Activated B cell treated with CpG ODN at 0.5 μM for 24 hours (primary cell): ENCODE data around the gene SUPT6H. TPM values are rescaled to one million over a fixed set of nuclear protein-coding genes. Genes with fewer than 3 reads are reported as not detected.

Source experiments
- ATAC-seq: fragments of 200-7000 bp; cut with Tn5 transposase; one replicate; pipeline ENCODE4 v1.10.0; 2021; ENCODE audit warnings: low read depth, mild to moderate bottlenecking, moderate library complexity
- CTCF ChIA-PET: fragments of 350-600 bp; sonication (Branson Sonifier 250); formaldehyde crosslinking; loops from one replicate; lab custom pipeline; 2021; ENCODE audit warnings: antibody characterized with exemption; lab: Charles Lee
- POLR2A ChIA-PET: fragments of 350-600 bp; sonication (Branson Sonifier 250); formaldehyde crosslinking; loops from one replicate; lab custom pipeline; 2021; ENCODE audit warnings: antibody characterized with exemption; lab: Charles Lee
- DNase-seq: peaks from one replicate; pipeline ENCODE4 v3.0.0; 2022
- H3K27ac Mint-ChIP-seq: one replicate; pipeline ENCODE4 v1.8.0; 2020; ENCODE audit warnings: mixed read lengths
- H3K27me3 Mint-ChIP-seq: one replicate; pipeline ENCODE4 v1.8.0; 2021; ENCODE audit warnings: mixed read lengths
- H3K36me3 Mint-ChIP-seq: one replicate; pipeline ENCODE4 v1.8.0; 2021; ENCODE audit warnings: low read depth, mixed read lengths
- H3K4me1 Mint-ChIP-seq: one replicate; pipeline ENCODE4 v1.8.0; 2021; ENCODE audit warnings: mixed read lengths
- H3K4me3 Mint-ChIP-seq: one replicate; pipeline ENCODE4 v1.8.0; 2020; ENCODE audit warnings: mild to moderate bottlenecking, mixed read lengths
- H3K9me3 Mint-ChIP-seq: one replicate; pipeline ENCODE4 v1.8.0; 2020; ENCODE audit warnings: mixed read lengths
- intact Hi-C: fragments of 100-400 bp; cut with micrococcal nuclease; formaldehyde crosslinking; loops from one replicate; pipeline ENCODE4 v1.15.1; 2024
- total RNA-seq: library from RNA; stranded (reverse); gene quantifications from 2 replicates; pipeline ENCODE4 v1.2.3, GENCODE V29; 2022
- TF ChIP-seq, protein P1 (sequence below): fragments of 200-600 bp; IDR thresholded peaks from one replicate; pipeline ENCODE4 v1.8.0; 2022; ENCODE audit warnings: antibody characterized with exemption, mild to moderate bottlenecking

SUPT6H gene
- total RNA-seq, 1 donor from 2014 or later: 92.4 TPM

DNA sequence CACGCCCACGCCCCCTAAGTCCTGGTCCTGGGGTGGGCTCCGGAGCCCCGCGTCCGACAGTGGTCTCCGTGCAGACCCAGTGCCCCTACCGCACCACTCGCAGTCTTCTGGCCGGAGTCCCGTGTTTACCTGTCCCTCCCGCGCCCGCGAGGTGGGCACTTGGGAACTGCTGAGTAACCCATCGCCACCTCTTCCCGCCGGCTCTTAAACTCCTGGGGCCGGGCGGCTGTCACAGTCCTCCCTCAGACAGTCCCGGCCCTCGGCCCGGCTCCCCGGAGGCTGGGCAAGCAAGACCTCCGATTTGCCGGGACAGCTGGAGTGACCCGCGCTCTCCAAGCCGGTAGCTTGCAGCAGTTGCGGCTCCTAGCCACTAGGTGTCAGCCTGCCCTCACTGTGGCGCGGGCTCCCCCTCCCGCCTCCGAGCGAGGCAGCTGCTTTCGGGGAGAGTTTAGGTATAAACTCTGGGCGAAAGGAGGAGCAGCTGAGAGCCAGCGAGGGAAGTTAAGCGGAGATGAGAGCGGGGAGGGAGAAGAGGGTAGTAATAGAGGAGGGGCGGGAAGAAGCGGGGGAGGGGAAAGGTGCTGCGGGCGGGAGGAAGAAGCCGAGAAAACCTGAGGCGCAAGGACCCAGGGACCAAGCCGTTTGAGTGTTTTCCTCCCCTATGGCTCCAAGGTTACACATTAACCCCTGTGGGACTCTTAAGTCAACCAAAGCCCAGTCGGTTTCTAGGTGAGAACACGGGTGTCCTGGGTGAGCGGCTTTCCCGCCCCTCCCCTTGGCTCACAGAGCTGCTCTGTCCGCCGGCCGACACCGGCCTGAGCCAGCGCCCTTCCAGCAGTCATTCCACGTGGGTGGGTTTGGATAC is 64.9 kb downstream of the SUPT6H start:
- Mint-ChIP-seq H3K9me3 (no peaks in the 10 kb centered on the region), H3K27me3 (no peaks in the 10 kb centered on the region), H3K4me3 (peak overlapping the region; percentile 95), H3K36me3 (peaks cover 40% of the 10 kb centered on the region), H3K27ac (peak overlapping the region; percentile 99), H3K4me1 (peaks cover 66% of the 10 kb centered on the region)
- DNase-seq (peak; percentile 87), ATAC-seq (peak; percentile 40)
- intact Hi-C loops: loop anchor here (1.0 to 5.0 kb wide), 8 partner anchors 8 to 840 kb away; partner anchors contain the start of genes ABHD15, DHRS13, PROCA1 and RPL23A
- ChIA-PET CTCF (interaction anchor here (0.7 to 6.1 kb wide), 32 partner anchors 7 to 422 kb away, joined by 3 to 545 read pairs (median 8); partner anchors contain the start of genes DHRS13, ERAL1, FAM222B and FLOT2), POLR2A (interaction anchor here (0.5 to 18.0 kb wide), 40 partner anchors 7 to 657 kb away, joined by 3 to 2384 read pairs (median 6); partner anchors contain the start of genes BLTP2, DHRS13, FAM222B and FLOT2)
- TF ChIP-seq, protein P1, sequence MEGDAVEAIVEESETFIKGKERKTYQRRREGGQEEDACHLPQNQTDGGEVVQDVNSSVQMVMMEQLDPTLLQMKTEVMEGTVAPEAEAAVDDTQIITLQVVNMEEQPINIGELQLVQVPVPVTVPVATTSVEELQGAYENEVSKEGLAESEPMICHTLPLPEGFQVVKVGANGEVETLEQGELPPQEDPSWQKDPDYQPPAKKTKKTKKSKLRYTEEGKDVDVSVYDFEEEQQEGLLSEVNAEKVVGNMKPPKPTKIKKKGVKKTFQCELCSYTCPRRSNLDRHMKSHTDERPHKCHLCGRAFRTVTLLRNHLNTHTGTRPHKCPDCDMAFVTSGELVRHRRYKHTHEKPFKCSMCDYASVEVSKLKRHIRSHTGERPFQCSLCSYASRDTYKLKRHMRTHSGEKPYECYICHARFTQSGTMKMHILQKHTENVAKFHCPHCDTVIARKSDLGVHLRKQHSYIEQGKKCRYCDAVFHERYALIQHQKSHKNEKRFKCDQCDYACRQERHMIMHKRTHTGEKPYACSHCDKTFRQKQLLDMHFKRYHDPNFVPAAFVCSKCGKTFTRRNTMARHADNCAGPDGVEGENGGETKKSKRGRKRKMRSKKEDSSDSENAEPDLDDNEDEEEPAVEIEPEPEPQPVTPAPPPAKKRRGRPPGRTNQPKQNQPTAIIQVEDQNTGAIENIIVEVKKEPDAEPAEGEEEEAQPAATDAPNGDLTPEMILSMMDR: peak; percentile 78

DNA sequence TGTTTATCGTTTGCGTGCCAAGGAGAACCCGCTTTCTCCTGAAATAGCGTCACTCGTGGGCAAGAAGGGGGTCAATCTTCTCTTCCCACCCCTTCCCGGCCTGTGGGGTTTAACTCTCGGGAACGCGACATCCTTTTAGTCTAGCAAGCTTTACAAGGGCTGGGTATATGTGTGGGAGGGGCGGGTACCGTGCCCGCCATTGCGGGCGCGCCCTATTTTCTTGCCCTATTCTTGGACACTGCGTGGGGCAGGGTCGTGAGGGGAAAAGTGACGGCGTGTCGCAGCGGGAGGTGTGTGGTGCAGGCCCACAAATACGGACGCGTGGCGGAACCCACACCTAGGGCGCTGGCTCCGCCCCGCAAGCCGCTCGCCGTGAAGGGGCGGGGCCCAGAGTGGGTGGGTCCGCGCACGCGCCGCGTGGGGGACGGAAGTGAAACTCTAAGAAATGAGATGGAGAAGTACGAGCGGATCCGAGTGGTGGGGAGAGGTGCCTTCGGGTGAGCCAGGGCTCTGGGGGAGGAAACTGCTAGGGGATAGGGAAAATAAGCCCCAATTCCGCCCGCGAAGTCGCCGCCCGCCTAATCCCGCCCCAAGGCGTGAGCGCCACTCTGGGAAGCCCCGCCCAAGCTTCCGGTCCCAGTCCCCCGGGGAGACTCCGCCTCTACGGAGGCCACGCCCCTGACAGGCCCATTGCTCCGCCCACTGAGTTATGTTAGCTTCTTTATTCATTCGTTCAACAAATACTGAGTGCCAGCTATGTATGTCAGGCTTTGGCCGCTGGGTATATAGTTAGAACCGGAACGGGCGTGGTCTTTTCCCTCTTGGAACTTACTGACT is 66.6 kb downstream of the SUPT6H start, which contains the start of gene NEK8:
Gene NEK8 (plus strand): TSS at position 425 of the 837 bp plus-strand sequence. CDS start 26 bp downstream, at position 451.
- POLR2A ChIA-PET: interaction anchor here (0.7 to 18.0 kb wide), 20 partner anchors 7 to 566 kb away, joined by 3 to 2384 read pairs (median 28); partner anchors contain the start of genes BLTP2, DHRS13, FAM222B and FLOT2
- peaks cover 24% of the 10 kb centered on the region for H3K36me3 Mint-ChIP-seq
- H3K27ac Mint-ChIP-seq: peak within 1 kb of the TSS; percentile 99
- peaks cover 62% of the 10 kb centered on the region for H3K4me1 Mint-ChIP-seq
- CTCF ChIA-PET: interaction anchor here (0.9 to 6.1 kb wide), 7 partner anchors 9 to 420 kb away, joined by 3 to 545 read pairs (median 28); partner anchors contain the start of genes DHRS13, PROCA1, RPL23A and TRAF4
- TF ChIP-seq, protein P1: no peak
- intact Hi-C loops: loop anchor here (1.0 to 5.0 kb wide), 9 partner anchors 10 to 839 kb away; partner anchors contain the start of genes ABHD15, FAM222B, FLOT2 and TP53I13
- ATAC-seq (peak; percentile 53), DNase-seq (peak; percentile 99)
- peak within 1 kb of the TSS; percentile 95 for H3K4me3 Mint-ChIP-seq
- no peaks in the 10 kb centered on the region for H3K27me3 Mint-ChIP-seq
- no peaks in the 10 kb centered on the region for H3K9me3 Mint-ChIP-seq

DNA sequence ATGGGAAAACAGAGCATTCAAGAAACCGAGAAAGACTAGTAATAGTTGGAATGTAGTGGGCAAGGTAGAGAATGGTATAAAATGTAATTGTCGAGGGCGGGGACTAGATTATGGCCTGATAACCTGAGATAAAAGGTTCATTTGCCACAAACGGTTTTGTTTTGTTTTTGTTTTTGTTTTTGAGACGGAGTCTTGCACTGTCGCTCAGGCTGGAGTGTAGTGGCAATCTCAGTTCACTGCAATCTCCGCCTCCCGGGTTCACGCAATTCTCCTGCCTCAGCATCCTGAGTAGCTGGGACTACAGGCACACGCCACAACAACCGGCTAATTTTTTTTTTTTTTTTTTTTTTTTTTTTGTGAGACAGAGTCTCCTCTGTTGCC is 67.9 kb downstream of the SUPT6H start:
- H3K4me1 Mint-ChIP-seq: peaks cover 62% of the 10 kb centered on the region
- TF ChIP-seq, protein P1: no peak
- H3K27me3 Mint-ChIP-seq: no peaks in the 10 kb centered on the region
- intact Hi-C loops: loop anchor here (5.0 kb wide), 2 partner anchors 183 to 837 kb away; partner anchors contain the start of genes ABHD15 and TP53I13
- DNase-seq: no peak
- peak overlapping the region; percentile 53 for H3K4me3 Mint-ChIP-seq
- no peaks in the 10 kb centered on the region for H3K9me3 Mint-ChIP-seq
- POLR2A ChIA-PET: interaction anchor here (0.7 to 18.0 kb wide), 5 partner anchors 10 to 181 kb away, joined by 5 to 2384 read pairs (median 10); partner anchors contain the start of genes FAM222B, RPL23A and TRAF4
- no peak for ATAC-seq
- peak overlapping the region; percentile 99 for H3K27ac Mint-ChIP-seq
- H3K36me3 Mint-ChIP-seq: peaks cover 15% of the 10 kb centered on the region
- CTCF ChIA-PET: interaction anchor here (6.1 kb wide), 1 partner anchor 17 kb away, joined by 545 read pairs; the partner anchor contains the start of gene TRAF4

DNA sequence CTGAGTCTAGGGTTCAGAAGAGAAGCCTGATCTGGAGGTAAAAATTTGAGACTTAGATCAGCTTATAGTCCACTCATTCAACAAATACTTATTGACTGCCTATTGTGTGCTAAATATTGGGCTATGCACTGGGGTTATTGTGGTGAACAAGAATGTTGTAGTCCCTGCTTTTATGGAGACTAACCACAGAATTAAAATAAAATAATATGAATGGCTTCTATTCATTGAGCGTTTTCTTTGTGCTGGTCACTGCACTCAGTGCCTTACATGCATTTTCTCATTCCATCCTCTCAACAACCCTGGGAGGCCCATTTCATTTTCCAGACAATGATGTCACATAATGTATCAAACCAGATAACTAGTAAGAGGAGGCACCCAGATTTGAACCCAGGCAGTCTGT is 71.3 kb downstream of the SUPT6H start:
- ChIA-PET CTCF (no interaction called here), POLR2A (interaction anchor here (2.5 to 18.0 kb wide), 2 partner anchors 14 kb away, joined by 15 to 2384 read pairs; partner anchors contain the start of genes RPL23A and TRAF4)
- ATAC-seq (no peak), DNase-seq (no peak)
- intact Hi-C loops: no loop called here
- TF ChIP-seq, protein P1: no peak
- H3K36me3 Mint-ChIP-seq: peaks cover 11% of the 10 kb centered on the region
- H3K27ac Mint-ChIP-seq: peak overlapping the region; percentile 81
- H3K27me3 Mint-ChIP-seq: no peaks in the 10 kb centered on the region
- peaks cover 75% of the 10 kb centered on the region for H3K4me1 Mint-ChIP-seq
- H3K9me3 Mint-ChIP-seq: no peaks in the 10 kb centered on the region
- H3K4me3 Mint-ChIP-seq: no peak overlapping the region
